Measurements from ENCODE around the gene RSU1. TPM values are rescaled to one million over a fixed set of nuclear protein-coding genes. Genes with fewer than 3 reads are reported as not detected.

Gene RSU1
- total RNA-seq, 4 donors from 2014 or later = 57.5 to 121 (median 81.6) TPM

DNA sequence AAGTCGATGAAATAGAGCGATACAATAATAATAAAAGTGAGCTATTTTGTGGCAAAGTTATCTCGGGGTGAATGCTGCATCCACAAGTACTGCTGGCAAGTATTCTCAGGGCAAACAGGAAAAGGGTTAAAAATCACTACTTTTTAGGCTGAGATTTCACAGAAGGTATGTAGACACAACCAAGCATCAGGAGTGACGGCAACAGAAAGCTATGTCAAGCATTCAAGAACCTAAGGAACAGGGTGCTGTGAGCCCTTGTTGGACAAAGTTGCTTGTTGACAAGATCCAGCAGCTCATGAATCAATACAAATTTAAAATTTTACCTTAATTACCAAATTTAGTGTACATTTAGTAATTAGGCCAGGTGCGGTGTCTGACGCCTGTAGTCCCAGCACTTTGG is 254.3 kb downstream of the RSU1 start:
- ATAC-seq (ENCODE audit: low FRiP score) = no peak
- no peak for DNase-seq (ENCODE audit: low spot score)
- TF ChIP-seq CTCF (IDR thresholded peaks at IDR 0.05) = no peak

- TF ChIP-seq CTCF (IDR thresholded peaks at IDR 0.05) = no peak
- ATAC-seq (ENCODE audit: low FRiP score) = no peak
- no peak for DNase-seq (ENCODE audit: low spot score)
These were observed 257.9 kb downstream of the RSU1 start for GRCh38 chr10:16559236-16559773.

DNA sequence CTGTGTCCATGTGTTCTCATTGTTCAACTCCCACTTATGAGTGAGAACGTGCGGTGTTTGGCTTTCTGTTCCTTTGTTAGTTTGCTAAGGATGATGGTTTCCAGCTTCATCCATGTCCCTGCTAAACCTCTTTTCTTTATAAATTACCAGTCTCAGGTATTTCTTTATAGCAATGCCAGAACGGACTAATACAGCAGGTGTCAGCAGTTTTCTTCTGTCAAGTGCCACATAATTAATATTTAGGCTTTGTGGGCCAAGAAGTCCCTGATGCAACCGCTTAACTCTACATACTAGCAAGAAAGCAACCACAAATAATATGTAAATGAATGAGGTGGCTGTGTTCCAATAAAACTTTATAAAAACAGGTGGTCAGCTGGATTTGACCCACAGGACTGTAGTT is 269.3 kb downstream of the RSU1 start:
- DNase-seq (ENCODE audit: low spot score) (no peak), ATAC-seq (ENCODE audit: low FRiP score) (no peak)
- no peak for TF ChIP-seq CTCF (IDR thresholded peaks at IDR 0.05)

DNA sequence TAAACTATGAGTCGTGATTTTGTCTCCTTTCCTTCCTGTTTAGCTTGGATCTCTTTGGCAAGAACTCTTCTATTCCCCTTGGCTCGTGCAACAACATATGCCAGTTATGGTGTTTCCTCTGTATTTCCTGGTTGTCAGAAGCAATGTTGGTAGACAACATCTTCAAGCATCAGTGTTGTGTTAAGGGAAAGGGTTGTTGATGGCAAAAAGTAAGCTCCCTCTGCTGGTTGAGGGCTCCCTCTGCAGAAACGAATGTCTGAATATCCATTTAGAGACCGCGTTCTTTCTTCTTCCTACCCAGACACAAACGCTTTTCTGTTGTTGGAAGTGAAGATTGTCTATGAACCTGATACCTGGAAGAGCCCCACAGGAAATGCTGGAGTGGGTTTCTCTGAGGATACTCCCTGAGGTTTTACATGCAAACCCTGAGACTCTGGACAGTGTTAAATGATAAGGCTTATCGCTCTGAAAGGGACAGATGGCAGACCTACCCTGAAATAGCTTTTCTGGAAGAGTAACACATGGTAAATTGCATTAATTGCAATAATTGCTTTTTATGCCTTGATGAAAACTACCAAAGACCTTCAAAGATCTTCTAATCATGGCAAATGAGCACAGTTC is 272.0 kb downstream of the RSU1 start:
- ATAC-seq (ENCODE audit: low FRiP score) (no peak), DNase-seq (ENCODE audit: low spot score) (no peak)
- TF ChIP-seq CTCF (IDR thresholded peaks at IDR 0.05) = no peak

DNA sequence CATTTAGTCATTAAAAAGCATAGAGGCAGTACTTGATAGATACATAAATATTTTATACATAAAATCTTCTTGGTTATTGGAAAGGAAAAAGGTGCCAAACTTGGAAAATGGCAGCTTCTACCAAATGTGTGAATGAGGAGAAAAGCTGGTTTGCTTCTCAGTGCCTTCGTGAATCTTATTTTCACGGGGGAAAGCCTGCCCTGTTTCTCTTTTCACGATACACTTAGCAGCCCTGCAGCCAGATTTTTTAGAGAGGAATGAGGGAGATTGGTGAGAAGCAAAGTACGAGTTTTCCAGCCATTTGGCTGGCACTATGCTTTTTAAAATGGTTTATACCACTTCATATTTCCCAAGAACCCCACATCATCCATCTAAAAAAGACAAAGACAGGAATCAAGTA is 272.6 kb downstream of the RSU1 start:
- no peak for TF ChIP-seq CTCF (IDR thresholded peaks at IDR 0.05)
- no peak for DNase-seq (ENCODE audit: low spot score)
- ATAC-seq (ENCODE audit: low FRiP score) = no peak

DNA sequence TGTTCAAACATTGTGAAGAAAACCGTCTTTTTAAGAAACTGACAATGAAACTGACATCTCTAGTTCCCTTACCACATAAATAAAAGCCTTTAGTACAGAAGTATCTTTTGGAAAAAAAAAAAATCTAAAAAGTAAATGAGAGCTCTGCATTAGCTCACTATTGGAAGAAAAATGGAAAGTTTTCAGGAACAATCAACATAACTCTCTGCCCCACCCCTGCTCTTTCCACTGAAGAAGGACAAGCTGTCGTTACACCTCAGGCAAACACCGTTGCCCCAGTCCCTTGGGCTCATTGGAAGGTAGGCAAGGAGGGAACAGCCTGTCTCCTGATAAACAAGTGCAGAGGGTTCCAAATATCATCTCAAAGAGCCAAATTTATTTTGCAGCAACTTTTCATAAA is 273.1 kb downstream of the RSU1 start:
- no peak for TF ChIP-seq CTCF (IDR thresholded peaks at IDR 0.05)
- DNase-seq (ENCODE audit: low spot score) (no peak), ATAC-seq (ENCODE audit: low FRiP score) (no peak)

Small RNA genes within 50 kb of the gene (small RNA-seq; reads per million reads assigned to genes)
- gene RF02271 = not detected
